ENCODE results near the gene RENBP. TPM values are rescaled to one million over a fixed set of nuclear protein-coding genes. Genes with fewer than 3 reads are reported as not detected.

RENBP gene
- total and polyA plus RNA-seq, 4 donors = 16.6 to 90.8 (median 62.0) TPM

DNA sequence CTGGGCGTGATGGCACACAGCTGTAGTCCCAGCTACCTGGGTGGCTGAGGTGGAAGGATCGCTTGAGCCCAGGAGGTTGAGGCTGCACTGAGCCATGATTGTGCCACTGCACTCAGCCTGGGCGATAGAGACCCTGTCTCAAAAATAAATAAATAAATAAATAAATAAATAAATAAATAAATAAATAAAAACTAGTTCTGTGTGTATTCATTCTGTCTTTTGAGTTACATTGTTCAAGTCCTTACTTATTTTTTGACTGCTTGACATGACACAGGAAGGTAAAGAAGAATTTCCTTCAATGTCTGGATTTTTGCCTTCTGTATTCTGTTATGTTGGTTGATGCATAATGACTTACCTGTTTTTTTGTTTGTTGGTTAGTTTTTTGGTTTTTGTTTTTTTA lies 7.4 kb downstream of the RENBP start:
- 90% methylated on average over 2 to 3 of the region's 3 CpGs for WGBS, 2 donors
- peaks cover 0 to 8% (median 0%) of the 10 kb centered on the region in 4 donors for H3K36me3 ChIP-seq (ENCODE audit: control insufficient read depth in 4 of 4, insufficient read depth in 4 of 4, low read length in 4 of 4)
- no peak overlapping the region for H3K9ac ChIP-seq (ENCODE audit: insufficient read depth in 1 of 2, low read length in 2 of 2)
- H3K27me3 ChIP-seq (ENCODE audit: control insufficient read depth in 3 of 3, insufficient read depth in 3 of 3, low read length in 2 of 3) = no peaks in the 10 kb centered on the region
- no peak overlapping the region for H3K27ac ChIP-seq (ENCODE audit: low read depth in 1 of 2, low read length in 1 of 2)
- H3K9me3 ChIP-seq (ENCODE audit: control insufficient read depth in 4 of 4, insufficient read depth in 3 of 4, low read length in 3 of 4) = peaks cover 0 to 3% (median 0%) of the 10 kb centered on the region in 4 donors
- TF ChIP-seq, protein P1, sequence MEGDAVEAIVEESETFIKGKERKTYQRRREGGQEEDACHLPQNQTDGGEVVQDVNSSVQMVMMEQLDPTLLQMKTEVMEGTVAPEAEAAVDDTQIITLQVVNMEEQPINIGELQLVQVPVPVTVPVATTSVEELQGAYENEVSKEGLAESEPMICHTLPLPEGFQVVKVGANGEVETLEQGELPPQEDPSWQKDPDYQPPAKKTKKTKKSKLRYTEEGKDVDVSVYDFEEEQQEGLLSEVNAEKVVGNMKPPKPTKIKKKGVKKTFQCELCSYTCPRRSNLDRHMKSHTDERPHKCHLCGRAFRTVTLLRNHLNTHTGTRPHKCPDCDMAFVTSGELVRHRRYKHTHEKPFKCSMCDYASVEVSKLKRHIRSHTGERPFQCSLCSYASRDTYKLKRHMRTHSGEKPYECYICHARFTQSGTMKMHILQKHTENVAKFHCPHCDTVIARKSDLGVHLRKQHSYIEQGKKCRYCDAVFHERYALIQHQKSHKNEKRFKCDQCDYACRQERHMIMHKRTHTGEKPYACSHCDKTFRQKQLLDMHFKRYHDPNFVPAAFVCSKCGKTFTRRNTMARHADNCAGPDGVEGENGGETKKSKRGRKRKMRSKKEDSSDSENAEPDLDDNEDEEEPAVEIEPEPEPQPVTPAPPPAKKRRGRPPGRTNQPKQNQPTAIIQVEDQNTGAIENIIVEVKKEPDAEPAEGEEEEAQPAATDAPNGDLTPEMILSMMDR (IDR thresholded peaks at IDR 0.05; ENCODE audit: control extremely low read depth, extremely low read depth) = no peak
- no peak overlapping the region for H3K4me3 ChIP-seq
- DNase-seq (no peak), ATAC-seq (ENCODE audit: insufficient read depth, low FRiP score) (no peak)
- peaks cover 0 to 8% (median 0%) of the 10 kb centered on the region in 5 donors for H3K4me1 ChIP-seq (ENCODE audit: control insufficient read depth in 5 of 5, insufficient read depth in 5 of 5, low read length in 5 of 5)

DNA sequence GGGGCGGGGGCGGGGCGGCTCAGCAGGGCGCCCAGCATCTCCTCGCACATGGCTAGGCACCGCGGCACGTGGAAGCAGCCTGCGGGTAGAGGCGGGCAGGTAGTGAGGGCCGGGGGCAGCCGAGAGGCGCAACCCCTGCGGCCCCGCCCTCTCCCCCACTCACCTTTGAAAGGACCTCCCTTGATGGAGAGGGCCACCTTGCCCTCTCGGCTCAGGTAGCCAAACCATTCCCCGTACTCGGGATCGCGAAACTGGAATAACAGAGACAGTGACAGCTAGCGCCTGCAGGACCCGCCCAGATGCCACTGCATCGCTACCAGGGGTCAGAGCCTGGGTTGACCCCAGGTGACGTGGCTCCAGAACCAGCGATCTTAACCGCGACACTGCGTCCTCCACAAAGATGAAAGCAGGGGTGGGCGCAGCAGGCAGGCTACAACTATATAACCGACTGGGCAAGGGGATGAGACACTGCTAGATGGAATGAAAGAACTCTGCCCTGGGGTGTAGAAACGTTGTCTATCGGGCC lies 9.1 kb downstream of the RENBP start:
- peaks cover 0 to 3% (median 0%) of the 10 kb centered on the region in 4 donors for H3K9me3 ChIP-seq (ENCODE audit: control insufficient read depth in 4 of 4, insufficient read depth in 3 of 4, low read length in 3 of 4)
- H3K36me3 ChIP-seq (ENCODE audit: control insufficient read depth in 4 of 4, insufficient read depth in 4 of 4, low read length in 4 of 4) = peaks cover 0 to 16% (median 4%) of the 10 kb centered on the region in 4 donors
- H3K27me3 ChIP-seq (ENCODE audit: control insufficient read depth in 3 of 3, insufficient read depth in 3 of 3, low read length in 2 of 3) = no peaks in the 10 kb centered on the region
- DNase-seq = no peak
- no peak overlapping the region for H3K9ac ChIP-seq (ENCODE audit: insufficient read depth in 1 of 2, low read length in 2 of 2)
- 22 to 26% methylated on average over 17 to 32 of the region's 32 CpGs for WGBS, 2 donors
- H3K4me3 ChIP-seq = no peak overlapping the region
- TF ChIP-seq, protein P1 (IDR thresholded peaks at IDR 0.05; ENCODE audit: control extremely low read depth, extremely low read depth) = no peak
- H3K27ac ChIP-seq (ENCODE audit: low read depth in 1 of 2, low read length in 1 of 2) = no peak overlapping the region
- ATAC-seq (ENCODE audit: insufficient read depth, low FRiP score) = no peak
- peaks cover 0 to 8% (median 0%) of the 10 kb centered on the region in 5 donors for H3K4me1 ChIP-seq (ENCODE audit: control insufficient read depth in 5 of 5, insufficient read depth in 5 of 5, low read length in 5 of 5)

DNA sequence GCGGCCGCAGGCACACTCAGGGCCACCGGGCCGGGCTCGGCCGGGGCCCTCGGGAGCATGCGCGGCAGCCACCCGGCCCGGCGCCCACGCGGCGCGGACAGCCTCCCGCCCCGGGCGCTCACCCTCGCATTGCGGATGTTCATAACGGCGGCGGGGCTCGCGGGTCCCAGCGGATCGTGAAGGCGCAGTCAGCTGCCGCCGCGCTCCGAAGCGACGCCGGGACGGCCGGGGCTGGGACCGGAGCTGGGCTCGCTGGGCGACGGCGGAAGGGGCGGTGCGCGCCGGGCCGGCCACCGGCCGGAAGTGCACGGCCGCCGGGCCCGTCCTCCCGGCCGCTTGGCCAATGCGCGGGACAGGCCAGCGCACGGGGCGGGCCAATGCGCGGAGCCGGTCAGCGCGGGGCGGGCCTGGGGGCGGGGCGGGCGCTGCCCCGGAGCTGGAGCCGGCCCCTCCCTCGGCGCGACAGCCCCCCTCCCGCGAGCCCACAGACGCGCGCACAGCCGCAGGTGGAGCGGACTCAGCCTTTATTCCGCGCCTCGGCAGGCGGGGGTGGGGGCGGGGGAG lies 9.6 kb downstream of the RENBP start, which contains the start of gene NAA10:
Gene NAA10 (minus strand): TSS at position 276 of the 564 bp plus-strand sequence. CDS start 133 bp downstream, at position 143.
- Histone ChIP-seq H3K27me3 (ENCODE audit: control insufficient read depth in 3 of 3, insufficient read depth in 3 of 3, low read length in 2 of 3) (no peaks in the 10 kb centered on the region), H3K4me3 (peak within 1 kb of the TSS; percentile 72), H3K4me1 (ENCODE audit: control insufficient read depth in 5 of 5, insufficient read depth in 5 of 5, low read length in 5 of 5) (peaks cover 0 to 8% (median 0%) of the 10 kb centered on the region in 5 donors), H3K27ac (ENCODE audit: low read depth in 1 of 2, low read length in 1 of 2) (peak within 1 kb of the TSS; percentile 42 to 66), H3K9me3 (ENCODE audit: control insufficient read depth in 4 of 4, insufficient read depth in 3 of 4, low read length in 3 of 4) (peaks cover 0 to 3% (median 0%) of the 10 kb centered on the region in 4 donors), H3K9ac (ENCODE audit: insufficient read depth in 1 of 2, low read length in 2 of 2) (no peak within 1 kb of the TSS), H3K36me3 (ENCODE audit: control insufficient read depth in 4 of 4, insufficient read depth in 4 of 4, low read length in 4 of 4) (peaks cover 0 to 11% (median 4%) of the 10 kb centered on the region in 4 donors)
- peak; percentile 68 to 84 (median 79) for DNase-seq
- TF ChIP-seq, protein P1 (IDR thresholded peaks at IDR 0.05; ENCODE audit: control extremely low read depth, extremely low read depth) = no peak
- WGBS, 2 donors = 1 to 10% methylated on average over 15 to 86 of the region's 87 CpGs
- peak; percentile 92 for ATAC-seq (ENCODE audit: insufficient read depth, low FRiP score)
